K562 (cell line): ENCODE data around the gene ZNHIT2. TPM values are rescaled to one million over a fixed set of nuclear protein-coding genes. Genes with fewer than 3 reads are reported as not detected.

Experiments used
- CEBPB ChIP-seq: fragments of 450-650 bp; IDR thresholded peaks from 2 replicates; pipeline ENCODE4 v1.6.1; 2016; ENCODE audit warnings: missing genetic modification characterization, missing compliant biosample characterization
- ETV1 ChIP-seq: fragments of 450-650 bp; conservative IDR thresholded peaks from 2 replicates; pipeline ENCODE4 v1.6.1; 2016; ENCODE audit warnings: missing genetic modification characterization, control low read depth, low read depth, missing compliant biosample characterization
- FOXP1 ChIP-seq: sonication (generic); formaldehyde crosslinking; IDR thresholded peaks from 2 replicates; pipeline ENCODE4 v1.8.0; 2022; ENCODE audit warnings: mild to moderate bottlenecking, missing genetic modification reagents
- HDAC1 ChIP-seq, 2 experiments: fragments of 450-650 bp; IDR thresholded peaks; 2 replicates each; pipeline ENCODE4 v1.6.1; 2016 to 2017; ENCODE audit warnings: inconsistent platforms in 1 of 2, mild to moderate bottlenecking in 1 of 2, moderate library complexity in 1 of 2
- KAT7 ChIP-seq: sonication (generic); formaldehyde crosslinking; IDR thresholded peaks from 2 replicates; pipeline ENCODE4 v1.8.0; 2022; ENCODE audit warnings: missing genetic modification reagents, mild to moderate bottlenecking, borderline replicate concordance
- KDM2B ChIP-seq: fragments of 250-450 bp; sonication (Bioruptor Pico); IDR thresholded peaks from 2 replicates; pipeline ENCODE4 v1.8.0; 2021; ENCODE audit warnings: mild to moderate bottlenecking, moderate library complexity
- NFE2 ChIP-seq: IDR thresholded peaks from 2 replicates; pipeline ENCODE4 v1.6.1; 2014; ENCODE audit warnings: antibody characterized with exemption, low read depth
- PYGO2 ChIP-seq: fragments of 450-650 bp; IDR thresholded peaks from 2 replicates; pipeline ENCODE4 v1.6.1; 2016; ENCODE audit warnings: mild to moderate bottlenecking, missing genetic modification characterization, moderate library complexity, missing compliant biosample characterization
- RNF2 ChIP-seq: sonication (generic); IDR thresholded peaks from 2 replicates; pipeline ENCODE4 v1.6.1; 2016
- SETDB1 ChIP-seq: IDR thresholded peaks from one replicate; pipeline ENCODE4 v1.6.1; 2012; ENCODE audit warnings: low read length, control low read depth, inconsistent platforms
- SIN3B ChIP-seq: fragments of 450-650 bp; IDR thresholded peaks from 2 replicates; pipeline ENCODE4 v1.6.1; 2017; ENCODE audit warnings: low read depth, mild to moderate bottlenecking, moderate library complexity
- ZNF24 ChIP-seq: fragments of 450-650 bp; IDR thresholded peaks from 2 replicates; pipeline ENCODE4 v1.6.1; 2016
- ZNF354B ChIP-seq: fragments of 250-450 bp; sonication (Bioruptor Pico); IDR thresholded peaks from 2 replicates; pipeline ENCODE4 v1.4.0; 2020
- ZNF589 ChIP-seq: fragments of 200-800 bp; sonication (Bioruptor generic); IDR thresholded peaks from 2 replicates; pipeline ENCODE4 v1.6.1; 2016; ENCODE audit warnings: low read depth, missing genetic modification characterization, missing compliant biosample characterization
- polyA plus RNA-seq, 8 experiments: library from polyadenylated mRNA; depleted of rRNA in 4 of 8; stranded (reverse) in 5 of 8; unstranded in 3 of 8; fragments of >200 nt; fragmentation: Nextera tagmentation in 2 of 8; fragmentation: Illumina TruSeq in 1 of 8; extraction: Ambion mirVana in 2 of 8; extraction: Trizol in 1 of 8; gene quantifications; 2 replicates each; pipeline versions ENCODE4 v1.2.1 to v1.2.3, GENCODE V29; 2011 to 2014; ENCODE audit warnings: inconsistent platforms in 1 of 8, missing spikeins in 1 of 8
- total RNA-seq, 7 experiments: library from RNA; depleted of rRNA in 6 of 7; stranded (reverse); fragments of >200 nt in 6 of 7; fragmentation: Illumina TruSeq in 2 of 7; extraction: Trizol in 2 of 7; gene quantifications; 2 replicates each; pipeline versions ENCODE4 v1.2.1 to v1.2.3, GENCODE V29; 2011 to 2021; ENCODE audit warnings: low replicate concordance in 1 of 7
- TF ChIP-seq, protein P1 (sequence below): fragments of 450-650 bp; formaldehyde crosslinking; conservative IDR thresholded peaks from 2 replicates; pipeline ENCODE4 v1.4.0; 2022; ENCODE audit warnings: mild to moderate bottlenecking, missing genetic modification characterization
- TF ChIP-seq, protein P2 (sequence below): fragments of 250-450 bp; sonication (Bioruptor Pico); IDR thresholded peaks from 2 replicates; pipeline ENCODE4 v1.5.0; 2022; ENCODE audit warnings: mild to moderate bottlenecking
- TF ChIP-seq, protein P3 (sequence below): sonication (generic); formaldehyde crosslinking; IDR thresholded peaks from 2 replicates; pipeline ENCODE4 v1.4.0; 2020; ENCODE audit warnings: mild to moderate bottlenecking, missing genetic modification reagents
- TF ChIP-seq, protein P4 (sequence below): IDR thresholded peaks from 2 replicates; pipeline ENCODE4 v1.6.1; 2016; ENCODE audit warnings: missing genetic modification characterization, missing compliant biosample characterization
- TF ChIP-seq, protein P5 (sequence below): fragments of 250-450 bp; sonication (Bioruptor Pico); IDR thresholded peaks from 2 replicates; pipeline ENCODE4 v1.9.0; 2021; ENCODE audit warnings: mild to moderate bottlenecking, inconsistent platforms

ZNHIT2 gene
- total and polyA plus RNA-seq, 9 of the 15 experiments (the other 6 are each of a cell fraction or from before 2014, with no cell fraction given), result 0.08 to 39.0 (median 2.5) TPM

DNA sequence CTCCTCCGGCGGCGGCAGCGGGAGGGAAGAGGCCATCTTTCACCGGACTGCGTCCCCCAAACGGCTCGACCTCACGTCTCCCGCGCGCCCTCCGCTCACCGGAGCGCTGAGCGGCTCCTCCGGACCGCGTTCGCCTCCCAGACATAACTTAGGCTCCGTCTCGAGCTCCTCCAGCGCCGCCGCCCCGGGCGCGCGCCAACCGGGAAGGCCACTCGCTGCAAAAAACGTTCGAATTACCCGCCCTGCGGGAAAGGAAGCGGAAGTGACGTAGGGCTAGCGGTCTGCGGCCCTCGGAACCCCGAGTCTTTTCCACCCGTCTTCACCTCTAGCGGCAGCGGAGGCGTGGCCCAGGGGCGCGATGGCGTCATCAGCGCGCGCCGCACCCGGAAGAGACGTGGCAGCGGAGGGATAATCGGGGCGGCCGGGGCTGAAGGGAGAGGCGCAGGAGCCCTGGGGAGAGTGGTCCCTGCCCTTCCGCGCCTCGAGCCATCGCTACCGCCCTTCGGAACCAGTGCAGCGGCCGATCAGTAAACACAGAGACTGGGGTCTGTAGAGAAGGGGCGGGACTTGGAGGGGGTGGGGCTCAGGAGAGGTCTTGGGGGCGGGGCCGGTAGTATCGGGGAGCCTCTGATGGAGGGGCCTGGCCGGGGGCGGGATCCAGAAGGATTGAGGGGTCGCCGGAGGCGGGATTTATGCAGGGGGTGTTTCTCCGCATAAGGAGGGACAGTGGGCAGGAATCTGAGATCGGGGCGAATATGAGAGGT lies 33.5 kb downstream of the ZNHIT2 start, which contains the start of the genes CDCA5 and ZFPL1 (continued):
- TF ChIP-seq, protein P1, sequence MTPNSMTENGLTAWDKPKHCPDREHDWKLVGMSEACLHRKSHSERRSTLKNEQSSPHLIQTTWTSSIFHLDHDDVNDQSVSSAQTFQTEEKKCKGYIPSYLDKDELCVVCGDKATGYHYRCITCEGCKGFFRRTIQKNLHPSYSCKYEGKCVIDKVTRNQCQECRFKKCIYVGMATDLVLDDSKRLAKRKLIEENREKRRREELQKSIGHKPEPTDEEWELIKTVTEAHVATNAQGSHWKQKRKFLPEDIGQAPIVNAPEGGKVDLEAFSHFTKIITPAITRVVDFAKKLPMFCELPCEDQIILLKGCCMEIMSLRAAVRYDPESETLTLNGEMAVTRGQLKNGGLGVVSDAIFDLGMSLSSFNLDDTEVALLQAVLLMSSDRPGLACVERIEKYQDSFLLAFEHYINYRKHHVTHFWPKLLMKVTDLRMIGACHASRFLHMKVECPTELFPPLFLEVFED (CRISPR knock-in tag), result no peak
- TF ChIP-seq SIN3B (peak; percentile 95), SETDB1 (no peak), HDAC1 (IDR thresholded peaks at IDR 0.05) (peak; percentile 33 to 99; a peak in 3 of 4 replicates), KDM2B (no peak), CEBPB (tag) (no peak), KAT7 (CRISPR knock-in tag) (peak; percentile 84; the same call in 1 of the 2 replicates), RNF2 (peak; percentile 17; the same call in 1 of the 2 replicates), NFE2 (no peak), ETV1 (tag) (peak; percentile 86), PYGO2 (tag) (no peak), ZNF589 (CRISPR knock-in tag) (no peak), FOXP1 (CRISPR knock-in tag) (no peak), ZNF354B (CRISPR knock-in tag) (no peak), ZNF24 (no peak)
- TF ChIP-seq, protein P2, sequence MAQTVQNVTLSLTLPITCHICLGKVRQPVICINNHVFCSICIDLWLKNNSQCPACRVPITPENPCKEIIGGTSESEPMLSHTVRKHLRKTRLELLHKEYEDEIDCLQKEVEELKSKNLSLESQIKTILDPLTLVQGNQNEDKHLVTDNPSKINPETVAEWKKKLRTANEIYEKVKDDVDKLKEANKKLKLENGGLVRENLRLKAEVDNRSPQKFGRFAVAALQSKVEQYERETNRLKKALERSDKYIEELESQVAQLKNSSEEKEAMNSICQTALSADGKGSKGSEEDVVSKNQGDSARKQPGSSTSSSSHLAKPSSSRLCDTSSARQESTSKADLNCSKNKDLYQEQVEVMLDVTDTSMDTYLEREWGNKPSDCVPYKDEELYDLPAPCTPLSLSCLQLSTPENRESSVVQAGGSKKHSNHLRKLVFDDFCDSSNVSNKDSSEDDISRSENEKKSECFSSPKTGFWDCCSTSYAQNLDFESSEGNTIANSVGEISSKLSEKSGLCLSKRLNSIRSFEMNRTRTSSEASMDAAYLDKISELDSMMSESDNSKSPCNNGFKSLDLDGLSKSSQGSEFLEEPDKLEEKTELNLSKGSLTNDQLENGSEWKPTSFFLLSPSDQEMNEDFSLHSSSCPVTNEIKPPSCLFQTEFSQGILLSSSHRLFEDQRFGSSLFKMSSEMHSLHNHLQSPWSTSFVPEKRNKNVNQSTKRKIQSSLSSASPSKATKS (CRISPR knock-in tag), result no peak
- TF ChIP-seq, protein P3, sequence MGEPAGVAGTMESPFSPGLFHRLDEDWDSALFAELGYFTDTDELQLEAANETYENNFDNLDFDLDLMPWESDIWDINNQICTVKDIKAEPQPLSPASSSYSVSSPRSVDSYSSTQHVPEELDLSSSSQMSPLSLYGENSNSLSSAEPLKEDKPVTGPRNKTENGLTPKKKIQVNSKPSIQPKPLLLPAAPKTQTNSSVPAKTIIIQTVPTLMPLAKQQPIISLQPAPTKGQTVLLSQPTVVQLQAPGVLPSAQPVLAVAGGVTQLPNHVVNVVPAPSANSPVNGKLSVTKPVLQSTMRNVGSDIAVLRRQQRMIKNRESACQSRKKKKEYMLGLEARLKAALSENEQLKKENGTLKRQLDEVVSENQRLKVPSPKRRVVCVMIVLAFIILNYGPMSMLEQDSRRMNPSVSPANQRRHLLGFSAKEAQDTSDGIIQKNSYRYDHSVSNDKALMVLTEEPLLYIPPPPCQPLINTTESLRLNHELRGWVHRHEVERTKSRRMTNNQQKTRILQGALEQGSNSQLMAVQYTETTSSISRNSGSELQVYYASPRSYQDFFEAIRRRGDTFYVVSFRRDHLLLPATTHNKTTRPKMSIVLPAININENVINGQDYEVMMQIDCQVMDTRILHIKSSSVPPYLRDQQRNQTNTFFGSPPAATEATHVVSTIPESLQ (CRISPR knock-in tag), result peak; percentile 97
- TF ChIP-seq, protein P4, sequence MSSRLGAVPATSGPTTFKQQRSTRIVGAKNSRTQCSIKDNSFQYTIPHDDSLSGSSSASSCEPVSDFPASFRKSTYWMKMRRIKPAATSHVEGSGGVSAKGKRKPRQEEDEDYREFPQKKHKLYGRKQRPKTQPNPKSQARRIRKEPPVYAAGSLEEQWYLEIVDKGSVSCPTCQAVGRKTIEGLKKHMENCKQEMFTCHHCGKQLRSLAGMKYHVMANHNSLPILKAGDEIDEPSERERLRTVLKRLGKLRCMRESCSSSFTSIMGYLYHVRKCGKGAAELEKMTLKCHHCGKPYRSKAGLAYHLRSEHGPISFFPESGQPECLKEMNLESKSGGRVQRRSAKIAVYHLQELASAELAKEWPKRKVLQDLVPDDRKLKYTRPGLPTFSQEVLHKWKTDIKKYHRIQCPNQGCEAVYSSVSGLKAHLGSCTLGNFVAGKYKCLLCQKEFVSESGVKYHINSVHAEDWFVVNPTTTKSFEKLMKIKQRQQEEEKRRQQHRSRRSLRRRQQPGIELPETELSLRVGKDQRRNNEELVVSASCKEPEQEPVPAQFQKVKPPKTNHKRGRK (tag), result no peak
- TF ChIP-seq, protein P5, sequence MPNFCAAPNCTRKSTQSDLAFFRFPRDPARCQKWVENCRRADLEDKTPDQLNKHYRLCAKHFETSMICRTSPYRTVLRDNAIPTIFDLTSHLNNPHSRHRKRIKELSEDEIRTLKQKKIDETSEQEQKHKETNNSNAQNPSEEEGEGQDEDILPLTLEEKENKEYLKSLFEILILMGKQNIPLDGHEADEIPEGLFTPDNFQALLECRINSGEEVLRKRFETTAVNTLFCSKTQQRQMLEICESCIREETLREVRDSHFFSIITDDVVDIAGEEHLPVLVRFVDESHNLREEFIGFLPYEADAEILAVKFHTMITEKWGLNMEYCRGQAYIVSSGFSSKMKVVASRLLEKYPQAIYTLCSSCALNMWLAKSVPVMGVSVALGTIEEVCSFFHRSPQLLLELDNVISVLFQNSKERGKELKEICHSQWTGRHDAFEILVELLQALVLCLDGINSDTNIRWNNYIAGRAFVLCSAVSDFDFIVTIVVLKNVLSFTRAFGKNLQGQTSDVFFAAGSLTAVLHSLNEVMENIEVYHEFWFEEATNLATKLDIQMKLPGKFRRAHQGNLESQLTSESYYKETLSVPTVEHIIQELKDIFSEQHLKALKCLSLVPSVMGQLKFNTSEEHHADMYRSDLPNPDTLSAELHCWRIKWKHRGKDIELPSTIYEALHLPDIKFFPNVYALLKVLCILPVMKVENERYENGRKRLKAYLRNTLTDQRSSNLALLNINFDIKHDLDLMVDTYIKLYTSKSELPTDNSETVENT (CRISPR knock-in tag), result peak; percentile 69; the same call in 1 of the 2 replicates
